PFSK-1 (cell line): Measurements from ENCODE around the gene DNAJB12.

Experiments used
- FOXP2 ChIP-seq: optimal IDR thresholded peaks from 2 replicates; pipeline ENCODE3; 2011; ENCODE audit warnings: borderline replicate concordance, control low read depth, inconsistent platforms; ENCODE audit not compliant: insufficient read depth; ENCODE audit errors: extremely low read length, extremely low read depth
- POLR2AphosphoS5 ChIP-seq: IDR thresholded peaks from 2 replicates; pipeline ENCODE4 v1.6.1; 2012; ENCODE audit warnings: low read depth, mild to moderate bottlenecking, control low read depth, low read length, moderate library complexity
- SIN3A ChIP-seq: IDR thresholded peaks from 2 replicates; pipeline ENCODE4 v1.6.1; 2012; ENCODE audit warnings: mild to moderate bottlenecking, low read length, moderate library complexity, borderline replicate concordance; ENCODE audit not compliant: insufficient read depth
- TAF1 ChIP-seq: IDR thresholded peaks from 2 replicates; pipeline ENCODE4 v1.6.1; 2012; ENCODE audit warnings: low read length, control low read depth, borderline replicate concordance; ENCODE audit not compliant: insufficient read depth
- TF ChIP-seq, protein P1 (sequence below), 2 experiments: IDR thresholded peaks; 2 replicates each; pipeline versions ENCODE4 v1.6.1 to v1.8.0; 2011 to 2012; ENCODE audit warnings: low read depth in 2 of 2, low read length in 2 of 2, control low read depth in 1 of 2, inconsistent platforms in 1 of 2, mild to moderate bottlenecking in 1 of 2, moderate library complexity in 1 of 2; ENCODE audit not compliant: insufficient read depth in 1 of 2

The DNAJB12 gene

DNA sequence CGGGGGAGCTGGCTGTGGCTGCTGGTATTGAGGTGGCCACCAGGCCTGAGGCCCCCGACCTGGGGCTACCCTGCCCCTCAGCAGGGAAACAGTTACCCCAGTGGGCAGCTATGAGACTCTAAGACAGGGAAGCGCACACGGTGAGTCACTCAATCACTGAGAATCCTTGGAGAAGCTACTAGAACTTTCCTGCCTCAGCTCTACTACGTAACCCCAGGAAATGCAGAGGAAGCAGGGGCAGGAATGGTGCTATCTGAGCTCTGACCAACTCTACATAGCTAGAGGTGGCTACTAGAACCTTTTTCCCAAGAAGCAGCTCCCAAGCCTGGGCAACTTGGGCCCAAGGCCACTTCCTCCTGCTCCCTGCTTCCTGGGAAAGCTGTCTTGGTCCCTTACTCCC, 11.8 kb downstream of the DNAJB12 start:
- TF ChIP-seq SIN3A (no peak), TAF1 (no peak), POLR2AphosphoS5 (no peak), FOXP2 (no peak)
- TF ChIP-seq, protein P1, sequence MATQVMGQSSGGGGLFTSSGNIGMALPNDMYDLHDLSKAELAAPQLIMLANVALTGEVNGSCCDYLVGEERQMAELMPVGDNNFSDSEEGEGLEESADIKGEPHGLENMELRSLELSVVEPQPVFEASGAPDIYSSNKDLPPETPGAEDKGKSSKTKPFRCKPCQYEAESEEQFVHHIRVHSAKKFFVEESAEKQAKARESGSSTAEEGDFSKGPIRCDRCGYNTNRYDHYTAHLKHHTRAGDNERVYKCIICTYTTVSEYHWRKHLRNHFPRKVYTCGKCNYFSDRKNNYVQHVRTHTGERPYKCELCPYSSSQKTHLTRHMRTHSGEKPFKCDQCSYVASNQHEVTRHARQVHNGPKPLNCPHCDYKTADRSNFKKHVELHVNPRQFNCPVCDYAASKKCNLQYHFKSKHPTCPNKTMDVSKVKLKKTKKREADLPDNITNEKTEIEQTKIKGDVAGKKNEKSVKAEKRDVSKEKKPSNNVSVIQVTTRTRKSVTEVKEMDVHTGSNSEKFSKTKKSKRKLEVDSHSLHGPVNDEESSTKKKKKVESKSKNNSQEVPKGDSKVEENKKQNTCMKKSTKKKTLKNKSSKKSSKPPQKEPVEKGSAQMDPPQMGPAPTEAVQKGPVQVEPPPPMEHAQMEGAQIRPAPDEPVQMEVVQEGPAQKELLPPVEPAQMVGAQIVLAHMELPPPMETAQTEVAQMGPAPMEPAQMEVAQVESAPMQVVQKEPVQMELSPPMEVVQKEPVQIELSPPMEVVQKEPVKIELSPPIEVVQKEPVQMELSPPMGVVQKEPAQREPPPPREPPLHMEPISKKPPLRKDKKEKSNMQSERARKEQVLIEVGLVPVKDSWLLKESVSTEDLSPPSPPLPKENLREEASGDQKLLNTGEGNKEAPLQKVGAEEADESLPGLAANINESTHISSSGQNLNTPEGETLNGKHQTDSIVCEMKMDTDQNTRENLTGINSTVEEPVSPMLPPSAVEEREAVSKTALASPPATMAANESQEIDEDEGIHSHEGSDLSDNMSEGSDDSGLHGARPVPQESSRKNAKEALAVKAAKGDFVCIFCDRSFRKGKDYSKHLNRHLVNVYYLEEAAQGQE (IDR thresholded peaks at IDR 0.05; ENCODE audit: insufficient read depth in 1 of 2, low read depth in 2 of 2, low read length in 2 of 2), result no peak

DNA sequence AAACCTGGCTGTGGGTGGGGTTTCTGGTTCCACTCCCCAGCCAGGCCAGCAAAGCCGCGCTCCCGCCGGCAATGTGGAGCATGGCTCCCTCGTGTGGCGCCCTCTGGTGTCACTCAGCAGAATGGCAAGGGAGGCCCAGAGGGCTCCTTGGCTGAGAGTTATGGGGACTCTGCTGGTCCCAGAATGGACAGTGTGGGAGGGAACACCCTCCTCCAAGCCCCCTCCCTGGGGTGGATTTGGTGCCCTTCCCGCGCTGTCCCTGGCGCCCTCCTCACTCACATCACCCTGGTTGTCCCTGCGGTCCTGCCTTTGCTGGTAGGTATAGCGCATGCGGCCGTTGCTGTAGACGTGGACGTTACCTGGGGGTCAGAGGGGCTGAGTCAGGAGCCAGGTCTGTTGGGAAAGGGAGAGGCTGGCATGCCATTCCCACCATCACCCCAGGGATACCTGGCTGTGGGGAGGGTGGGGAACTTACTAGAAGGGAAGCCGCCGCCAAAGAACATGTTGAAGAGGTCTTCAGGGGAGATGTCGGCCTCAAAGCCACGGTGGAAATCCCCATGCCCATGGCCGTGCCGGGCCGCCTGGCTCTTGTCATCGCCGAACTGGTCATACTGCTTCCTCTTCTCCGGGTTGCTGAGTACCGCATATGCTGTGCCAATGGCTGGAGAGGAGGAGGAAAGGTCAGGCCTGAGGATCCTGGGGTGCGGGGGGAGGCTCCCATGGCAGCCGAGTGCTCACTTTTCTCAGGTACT, 14.0 kb downstream of the DNAJB12 start:
- TF ChIP-seq TAF1 (no peak), SIN3A (no peak), FOXP2 (no peak), POLR2AphosphoS5 (no peak)
- TF ChIP-seq, protein P1 (IDR thresholded peaks at IDR 0.05; ENCODE audit: insufficient read depth in 1 of 2, low read depth in 2 of 2, low read length in 2 of 2), result no peak

GRCh38 chr10:72338180-72338579, 16.5 kb downstream of the DNAJB12 start:
- no peak for TF ChIP-seq POLR2AphosphoS5
- no peak for TF ChIP-seq TAF1
- TF ChIP-seq FOXP2, result no peak
- TF ChIP-seq, protein P1 (IDR thresholded peaks at IDR 0.05; ENCODE audit: insufficient read depth in 1 of 2, low read depth in 2 of 2, low read length in 2 of 2), result no peak
- TF ChIP-seq SIN3A, result no peak

GRCh38 chr10:72337722-72338121, 17.0 kb downstream of the DNAJB12 start:
- TF ChIP-seq, protein P1 (IDR thresholded peaks at IDR 0.05; ENCODE audit: insufficient read depth in 1 of 2, low read depth in 2 of 2, low read length in 2 of 2), result no peak
- TF ChIP-seq TAF1 (no peak), SIN3A (no peak), FOXP2 (no peak), POLR2AphosphoS5 (no peak)
